Neural progenitor cell (in vitro differentiated cells): ENCODE data around the gene NOX3. TPM values are rescaled to one million over a fixed set of nuclear protein-coding genes. Genes with fewer than 3 reads are reported as not detected.

Experiments
- DNase-seq: peaks from one replicate; pipeline ENCODE4 v3.0.0-alpha.2; 2016; ENCODE audit warnings: low spot score
- H2AFZ ChIP-seq: fragments of 200-600 bp; sonication (generic); replicated peaks from 2 replicates; pipeline ENCODE4 v1.6.1; 2016; ENCODE audit warnings: antibody characterized with exemption
- H3F3A ChIP-seq: fragments of 200-600 bp; sonication (generic); 2 replicates; pipeline ENCODE4 v1.6.1; 2016; ENCODE audit warnings: antibody characterized with exemption, low read depth
- H3K27ac ChIP-seq: fragments of 200-600 bp; sonication (generic); 2 replicates; pipeline ENCODE4 v1.5.1; 2016; ENCODE audit warnings: mild to moderate bottlenecking
- H3K27me3 ChIP-seq: fragments of 200-600 bp; sonication (generic); 2 replicates; pipeline ENCODE4 v1.6.1; 2016; ENCODE audit warnings: mild to moderate bottlenecking, moderate library complexity
- H3K36me3 ChIP-seq: fragments of 200-600 bp; sonication (generic); 2 replicates; pipeline ENCODE4 v1.5.1; 2016
- H3K4me1 ChIP-seq: fragments of 200-600 bp; sonication (generic); 2 replicates; pipeline ENCODE4 v1.6.1; 2016; ENCODE audit warnings: mixed run types
- H3K4me2 ChIP-seq: fragments of 200-600 bp; sonication (generic); 2 replicates; pipeline ENCODE4 v1.6.1; 2016
- H3K4me3 ChIP-seq: fragments of 200-600 bp; sonication (generic); 2 replicates; pipeline ENCODE4 v1.5.1; 2016
- H3K79me2 ChIP-seq: fragments of 200-600 bp; sonication (generic); 2 replicates; pipeline ENCODE4 v1.6.1; 2016; ENCODE audit warnings: low read depth
- H3K9ac ChIP-seq: fragments of 200-600 bp; sonication (generic); 2 replicates; pipeline ENCODE4 v1.6.1; 2016
- H3K9me3 ChIP-seq: fragments of 200-600 bp; sonication (generic); 2 replicates; pipeline ENCODE4 v1.5.1; 2016; ENCODE audit warnings: low read depth
- H4K20me1 ChIP-seq: fragments of 200-600 bp; sonication (generic); 2 replicates; pipeline ENCODE4 v1.6.1; 2016; ENCODE audit warnings: low read depth
- H3K27ac Mint-ChIP-seq: 3 replicates; pipeline ENCODE4 v1.8.0; 2021; ENCODE audit warnings: mixed read lengths
- H3K27me3 Mint-ChIP-seq: 2 replicates; pipeline ENCODE4 v1.8.0; 2022; ENCODE audit warnings: low read depth, mild to moderate bottlenecking, inconsistent platforms, moderate library complexity, mixed read lengths; ENCODE audit not compliant: insufficient read depth
- H3K36me3 Mint-ChIP-seq: 3 replicates; pipeline ENCODE4 v1.8.0; 2021; ENCODE audit warnings: mixed read lengths
- H3K4me1 Mint-ChIP-seq: 3 replicates; pipeline ENCODE4 v1.8.0; 2021; ENCODE audit warnings: mixed read lengths
- H3K4me3 Mint-ChIP-seq: 3 replicates; pipeline ENCODE4 v1.8.0; 2021; ENCODE audit warnings: mild to moderate bottlenecking, moderate library complexity, mixed read lengths
- H3K9me3 Mint-ChIP-seq: 3 replicates; pipeline ENCODE4 v1.8.0; 2020; ENCODE audit warnings: mixed read lengths
- CTCF ChIP-seq: fragments of 200-600 bp; sonication (generic); IDR thresholded peaks from 2 replicates; pipeline ENCODE4 v1.5.1; 2017; ENCODE audit warnings: antibody characterized with exemption, mild to moderate bottlenecking
- EZH2 ChIP-seq: fragments of 200-600 bp; sonication (generic); IDR thresholded peaks from 2 replicates; pipeline ENCODE4 v1.6.1; 2017; ENCODE audit warnings: antibody characterized with exemption, mild to moderate bottlenecking, moderate library complexity
- EZH2phosphoT487 ChIP-seq: fragments of 200-600 bp; sonication (generic); IDR thresholded peaks from 2 replicates; pipeline ENCODE4 v1.6.1; 2017; ENCODE audit warnings: antibody characterized with exemption
- total RNA-seq: library from RNA; depleted of rRNA; stranded (reverse); fragments of >200 nt; gene quantifications from 2 replicates; pipeline ENCODE4 v1.2.3, GENCODE V29; 2015; ENCODE audit warnings: low replicate concordance

Gene NOX3
- total RNA-seq, 1 donor from 2014 or later = not detected

DNA sequence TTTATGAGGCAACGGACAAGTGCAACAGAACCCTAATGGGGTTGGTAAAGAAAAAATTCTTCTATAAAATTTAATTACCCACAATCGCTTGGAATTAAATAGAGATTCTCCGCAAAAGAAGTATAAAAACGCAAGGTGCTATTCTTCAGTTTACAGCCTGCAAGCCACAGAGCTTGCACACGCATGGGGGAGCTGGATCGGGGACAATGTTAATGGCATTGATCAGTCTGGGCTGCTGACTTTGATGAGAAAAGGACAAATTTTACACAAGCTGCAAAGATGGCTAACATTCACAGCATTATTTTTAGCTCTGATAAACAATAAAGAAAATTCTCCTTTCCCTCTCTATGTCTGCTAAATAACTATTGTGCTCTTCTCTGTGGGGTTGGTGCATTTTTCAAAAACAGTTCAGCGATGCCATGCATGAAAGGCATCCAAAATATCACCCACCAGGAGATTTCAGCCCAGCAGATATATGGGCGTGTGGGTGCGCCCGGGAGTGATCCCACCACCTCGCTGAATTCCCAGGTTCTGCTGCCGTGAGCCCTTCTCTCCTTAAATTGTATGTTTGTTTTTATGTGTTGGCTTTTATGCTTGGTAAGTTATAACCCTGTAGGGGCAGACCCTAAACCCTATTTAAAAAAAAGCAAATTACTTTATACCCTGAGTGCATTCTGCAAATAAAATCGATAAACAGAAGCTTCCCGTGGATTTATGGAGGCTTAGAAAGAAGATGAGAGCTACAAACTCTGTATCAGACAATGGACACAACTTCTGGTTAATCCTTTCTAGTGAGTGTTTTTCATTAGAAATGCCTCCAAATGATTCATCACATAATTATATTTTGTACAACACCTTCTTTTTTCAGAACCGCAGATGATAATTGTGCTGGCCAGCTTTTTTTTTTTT is 55.6 kb downstream of the NOX3 start:
- H3K4me2 ChIP-seq = no peak overlapping the region
- H4K20me1 ChIP-seq = no peaks in the 10 kb centered on the region
- no peak overlapping the region for H3K4me3 ChIP-seq
- H3F3A ChIP-seq = no peaks in the 10 kb centered on the region
- H3K9me3 ChIP-seq = no peaks in the 10 kb centered on the region
- H3K79me2 ChIP-seq = no peaks in the 10 kb centered on the region
- H3K27ac ChIP-seq = no peak overlapping the region
- H3K36me3 ChIP-seq = no peaks in the 10 kb centered on the region
- no peaks in the 10 kb centered on the region for H3K36me3 Mint-ChIP-seq
- H3K27ac Mint-ChIP-seq = no peak overlapping the region
- peaks cover under 1% of the 10 kb centered on the region for H3K9me3 Mint-ChIP-seq
- no peak for TF ChIP-seq CTCF
- no peak for TF ChIP-seq EZH2phosphoT487
- no peak for TF ChIP-seq EZH2
- no peaks in the 10 kb centered on the region for H3K27me3 ChIP-seq
- H3K4me1 ChIP-seq = peaks cover 18% of the 10 kb centered on the region
- no peak overlapping the region for H3K9ac ChIP-seq
- H3K27me3 Mint-ChIP-seq = peaks cover 2% of the 10 kb centered on the region
- DNase-seq = no peak
- peaks cover 8% of the 10 kb centered on the region for H3K4me1 Mint-ChIP-seq
- H3K4me3 Mint-ChIP-seq = no peak overlapping the region
- no peak overlapping the region for H2AFZ ChIP-seq

DNA sequence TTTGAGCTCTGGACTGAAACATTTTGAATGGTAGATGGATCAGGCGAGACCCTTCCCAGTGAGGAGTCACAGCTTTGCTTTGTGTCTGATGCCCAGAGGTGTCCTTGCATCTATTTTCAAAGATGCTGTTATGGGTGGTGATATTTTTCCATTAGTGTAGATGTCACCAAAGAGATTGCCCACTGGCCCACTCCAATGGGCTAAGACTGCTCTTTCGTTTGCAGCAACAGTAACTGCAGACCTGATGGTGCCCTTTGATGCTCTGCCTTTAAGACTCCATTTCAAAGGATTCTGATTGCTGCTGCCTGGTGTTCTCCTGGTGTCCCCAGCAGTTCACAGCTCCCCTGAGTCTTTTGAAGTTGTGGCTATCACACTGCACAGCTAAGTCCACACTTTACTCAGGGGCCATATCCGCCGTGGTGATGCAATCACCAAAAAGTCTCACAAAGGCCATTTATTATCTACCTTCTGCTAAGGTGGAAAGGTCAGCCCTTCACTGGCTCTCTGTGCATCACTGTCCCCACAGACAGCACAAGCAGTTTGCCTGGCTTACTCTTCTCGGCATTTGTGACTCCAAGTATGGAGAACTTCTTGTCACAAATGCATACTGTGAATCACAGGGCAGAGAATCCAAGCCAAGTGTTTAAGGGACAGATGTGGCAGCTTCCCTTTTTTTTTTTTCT is 56.4 kb downstream of the NOX3 start:
- Histone ChIP-seq H3K4me3 (no peak overlapping the region), H4K20me1 (no peaks in the 10 kb centered on the region), H3K9ac (no peak overlapping the region), H3K4me2 (no peak overlapping the region), H3K27ac (no peak overlapping the region), H3K36me3 (no peaks in the 10 kb centered on the region), H3K27me3 (no peaks in the 10 kb centered on the region), H3K9me3 (no peaks in the 10 kb centered on the region), H3K79me2 (no peaks in the 10 kb centered on the region), H2AFZ (no peak overlapping the region), H3F3A (no peaks in the 10 kb centered on the region), H3K4me1 (peaks cover 13% of the 10 kb centered on the region)
- no peak overlapping the region for H3K4me3 Mint-ChIP-seq
- H3K27me3 Mint-ChIP-seq = peaks cover under 1% of the 10 kb centered on the region
- no peaks in the 10 kb centered on the region for H3K9me3 Mint-ChIP-seq
- H3K4me1 Mint-ChIP-seq = peaks cover 3% of the 10 kb centered on the region
- no peaks in the 10 kb centered on the region for H3K36me3 Mint-ChIP-seq
- no peak for TF ChIP-seq EZH2
- TF ChIP-seq CTCF = no peak
- TF ChIP-seq EZH2phosphoT487 = no peak
- no peak for DNase-seq
- peak overlapping the region; percentile 58 for H3K27ac Mint-ChIP-seq

DNA sequence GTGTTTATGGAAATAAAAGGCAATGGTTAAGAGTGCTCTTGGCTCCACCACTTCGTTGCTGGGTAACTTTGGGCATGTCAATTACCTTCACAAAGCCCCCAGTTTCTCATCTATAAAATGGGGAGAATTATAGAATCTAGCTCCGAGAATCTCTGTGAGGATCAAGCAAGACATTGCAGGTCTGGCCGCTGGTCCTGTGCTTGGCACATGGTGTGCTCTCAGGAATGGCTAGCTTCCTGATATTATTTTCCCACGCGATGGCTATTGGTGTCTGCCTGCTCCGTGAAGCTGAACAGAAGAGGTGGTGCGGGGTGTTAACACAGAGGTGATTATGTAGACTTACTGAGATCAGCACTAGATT is 57.0 kb downstream of the NOX3 start:
- Histone ChIP-seq H3K4me1 (peaks cover 13% of the 10 kb centered on the region), H3K4me3 (no peak overlapping the region), H3K9me3 (no peaks in the 10 kb centered on the region), H3K36me3 (no peaks in the 10 kb centered on the region), H2AFZ (no peak overlapping the region), H3K4me2 (no peak overlapping the region), H3K79me2 (no peaks in the 10 kb centered on the region), H3K27me3 (no peaks in the 10 kb centered on the region), H3K27ac (no peak overlapping the region), H3F3A (no peaks in the 10 kb centered on the region), H4K20me1 (no peaks in the 10 kb centered on the region), H3K9ac (no peak overlapping the region)
- Mint-ChIP-seq H3K27ac (no peak overlapping the region), H3K36me3 (no peaks in the 10 kb centered on the region), H3K9me3 (no peaks in the 10 kb centered on the region), H3K27me3 (no peaks in the 10 kb centered on the region), H3K4me3 (no peak overlapping the region), H3K4me1 (peaks cover 4% of the 10 kb centered on the region)
- TF ChIP-seq EZH2 = no peak
- no peak for TF ChIP-seq CTCF
- no peak for TF ChIP-seq EZH2phosphoT487
- DNase-seq = no peak
